ENCODE measurements around the gene PCBP3. TPM values are rescaled to one million over a fixed set of nuclear protein-coding genes. Genes with fewer than 3 reads are reported as not detected.

PCBP3 gene
- total RNA-seq, 4 donors from 2014 or later, result 0.99 to 7.0 (median 2.5) TPM; not detected in 1

DNA sequence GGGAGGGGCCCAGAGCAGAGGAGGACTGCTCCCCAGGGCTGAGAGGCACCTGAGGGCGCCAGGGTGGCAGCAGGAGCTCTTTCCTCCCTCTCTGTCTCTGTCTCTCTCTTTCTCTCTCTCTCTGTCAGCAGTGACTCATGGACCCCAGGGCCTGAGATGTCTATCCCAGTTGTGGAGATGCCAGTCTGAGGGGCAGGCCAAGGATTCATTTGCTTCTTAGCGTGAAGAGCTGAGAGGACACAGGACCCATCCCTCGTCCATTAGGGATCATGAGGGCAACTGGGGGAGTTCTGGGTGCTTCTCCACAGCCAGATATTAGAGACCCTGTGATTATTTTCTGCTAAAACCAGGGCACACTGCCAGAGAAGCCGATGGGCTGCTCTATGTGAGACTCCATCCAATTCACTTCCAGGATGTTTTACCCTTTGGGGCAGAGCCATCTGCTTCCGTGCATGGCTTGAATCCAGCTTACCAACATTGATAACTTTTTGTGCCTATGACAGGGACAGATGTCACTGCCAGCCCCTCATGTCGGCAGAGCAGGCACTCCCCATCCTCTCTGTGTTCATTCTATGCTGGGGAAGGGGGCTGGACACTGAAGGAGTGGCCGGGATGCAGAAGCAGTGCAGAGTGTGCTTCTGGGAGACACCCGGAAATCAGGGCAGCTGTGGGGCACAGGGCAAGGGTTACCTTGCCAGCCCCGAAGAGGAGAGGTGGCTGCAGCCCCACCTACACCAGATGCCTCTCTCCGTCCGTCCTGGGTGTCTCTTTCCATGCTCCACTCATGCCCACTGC, 4.1 kb upstream of the PCBP3 start:
- TF ChIP-seq POLR2A (IDR thresholded peaks at IDR 0.05), result no peak
- TF ChIP-seq, protein P1, sequence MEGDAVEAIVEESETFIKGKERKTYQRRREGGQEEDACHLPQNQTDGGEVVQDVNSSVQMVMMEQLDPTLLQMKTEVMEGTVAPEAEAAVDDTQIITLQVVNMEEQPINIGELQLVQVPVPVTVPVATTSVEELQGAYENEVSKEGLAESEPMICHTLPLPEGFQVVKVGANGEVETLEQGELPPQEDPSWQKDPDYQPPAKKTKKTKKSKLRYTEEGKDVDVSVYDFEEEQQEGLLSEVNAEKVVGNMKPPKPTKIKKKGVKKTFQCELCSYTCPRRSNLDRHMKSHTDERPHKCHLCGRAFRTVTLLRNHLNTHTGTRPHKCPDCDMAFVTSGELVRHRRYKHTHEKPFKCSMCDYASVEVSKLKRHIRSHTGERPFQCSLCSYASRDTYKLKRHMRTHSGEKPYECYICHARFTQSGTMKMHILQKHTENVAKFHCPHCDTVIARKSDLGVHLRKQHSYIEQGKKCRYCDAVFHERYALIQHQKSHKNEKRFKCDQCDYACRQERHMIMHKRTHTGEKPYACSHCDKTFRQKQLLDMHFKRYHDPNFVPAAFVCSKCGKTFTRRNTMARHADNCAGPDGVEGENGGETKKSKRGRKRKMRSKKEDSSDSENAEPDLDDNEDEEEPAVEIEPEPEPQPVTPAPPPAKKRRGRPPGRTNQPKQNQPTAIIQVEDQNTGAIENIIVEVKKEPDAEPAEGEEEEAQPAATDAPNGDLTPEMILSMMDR (IDR thresholded peaks at IDR 0.05), result no peak
- intact Hi-C loops (cut with DNase I; ENCODE audit: low total_unique reads), result no loop called here
- no peak for DNase-seq (ENCODE audit: low spot score in 2 of 2)
- no peak overlapping the region for H3K4me3 ChIP-seq (ENCODE audit: low read depth, poor library complexity, severe bottlenecking)
- 45 to 48% methylated on average over 11 of the region's 11 CpGs for WGBS, 2 donors

DNA sequence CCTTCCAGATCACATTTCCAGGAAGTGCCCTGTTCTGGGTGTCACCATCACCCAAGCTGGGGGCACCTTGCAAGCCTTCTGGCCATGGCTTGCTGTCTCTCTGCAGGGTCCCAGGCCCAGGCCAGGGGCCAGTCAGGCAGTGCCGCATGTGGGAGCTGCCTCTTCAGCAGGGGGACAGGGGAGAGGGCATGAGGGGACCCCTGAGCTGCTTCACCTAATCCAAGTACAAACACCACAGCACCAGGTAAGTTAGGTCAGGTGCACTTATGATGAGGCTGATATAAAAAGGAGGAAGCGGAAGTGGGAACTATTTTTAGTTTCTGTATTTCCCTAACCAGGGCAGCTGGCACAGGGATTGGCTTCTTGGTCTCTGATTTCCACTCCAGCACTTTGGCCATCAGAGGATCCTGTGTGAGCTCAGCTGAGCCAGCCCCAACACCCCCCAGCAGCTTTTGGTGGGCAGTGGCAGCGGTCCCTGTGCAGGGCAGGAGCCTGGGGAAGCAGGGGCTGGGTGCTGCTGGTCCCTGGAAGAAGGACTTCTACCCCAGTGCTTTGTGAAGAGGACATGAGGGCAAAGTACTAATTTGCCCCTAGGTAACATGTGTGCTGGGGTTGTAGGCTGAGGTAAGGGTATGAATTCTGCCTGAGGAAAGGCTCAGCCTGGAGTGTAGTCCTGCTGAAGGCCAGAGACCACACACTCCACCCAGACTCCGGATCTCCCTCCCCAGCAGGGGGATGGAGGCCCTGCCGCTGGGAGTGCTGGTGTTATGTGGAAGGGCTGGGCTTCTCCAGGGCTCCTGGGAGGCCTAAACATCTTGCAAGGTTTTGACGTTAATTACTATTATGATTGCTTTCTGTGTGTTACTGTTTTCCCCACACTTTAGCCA, 3.3 kb upstream of the PCBP3 start:
- no peak for DNase-seq (ENCODE audit: low spot score in 2 of 2)
- intact Hi-C loops (cut with DNase I; ENCODE audit: low total_unique reads), result no loop called here
- no peak overlapping the region for H3K4me3 ChIP-seq (ENCODE audit: low read depth, poor library complexity, severe bottlenecking)
- 59 to 61% methylated on average over 6 of the region's 6 CpGs for WGBS, 2 donors
- no peak for TF ChIP-seq POLR2A (IDR thresholded peaks at IDR 0.05)
- TF ChIP-seq, protein P1 (IDR thresholded peaks at IDR 0.05), result no peak

DNA sequence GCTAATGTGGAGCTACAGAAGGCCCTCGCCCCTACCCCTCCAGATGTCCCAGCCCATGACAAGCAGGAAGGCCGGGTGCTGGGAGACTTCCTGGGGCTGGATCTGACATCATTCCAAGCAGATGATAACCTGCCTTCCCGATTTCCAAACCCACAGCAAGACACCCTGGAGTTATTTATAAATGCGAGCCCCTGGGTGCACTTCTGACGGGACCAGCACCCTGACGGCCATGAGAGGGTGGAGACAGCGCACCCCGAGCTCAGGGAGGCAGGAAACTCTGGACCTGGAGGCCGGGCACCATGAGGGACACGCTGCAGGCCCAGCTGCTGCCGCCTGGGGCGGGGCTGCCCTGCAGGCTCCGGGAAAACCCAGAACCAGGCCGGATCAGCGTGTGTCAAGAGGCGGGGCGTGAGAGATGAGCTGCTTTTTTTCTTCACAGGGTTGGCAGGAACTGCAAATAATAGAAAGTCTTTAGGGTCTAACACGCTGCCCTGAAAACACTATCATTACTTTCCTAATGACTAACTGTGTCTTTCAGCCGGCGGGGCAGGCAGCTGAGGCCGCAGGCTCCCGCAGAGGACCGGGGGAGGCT, 2.5 kb upstream of the PCBP3 start:
- no peak overlapping the region for H3K4me3 ChIP-seq (ENCODE audit: low read depth, poor library complexity, severe bottlenecking)
- intact Hi-C loops (cut with DNase I; ENCODE audit: low total_unique reads), result no loop called here
- WGBS, 2 donors, result 33 to 40% methylated on average over 19 to 23 of the region's 23 CpGs
- DNase-seq (ENCODE audit: low spot score in 2 of 2), result no peak
- TF ChIP-seq, protein P1 (IDR thresholded peaks at IDR 0.05), result no peak
- TF ChIP-seq POLR2A (IDR thresholded peaks at IDR 0.05), result no peak

DNA sequence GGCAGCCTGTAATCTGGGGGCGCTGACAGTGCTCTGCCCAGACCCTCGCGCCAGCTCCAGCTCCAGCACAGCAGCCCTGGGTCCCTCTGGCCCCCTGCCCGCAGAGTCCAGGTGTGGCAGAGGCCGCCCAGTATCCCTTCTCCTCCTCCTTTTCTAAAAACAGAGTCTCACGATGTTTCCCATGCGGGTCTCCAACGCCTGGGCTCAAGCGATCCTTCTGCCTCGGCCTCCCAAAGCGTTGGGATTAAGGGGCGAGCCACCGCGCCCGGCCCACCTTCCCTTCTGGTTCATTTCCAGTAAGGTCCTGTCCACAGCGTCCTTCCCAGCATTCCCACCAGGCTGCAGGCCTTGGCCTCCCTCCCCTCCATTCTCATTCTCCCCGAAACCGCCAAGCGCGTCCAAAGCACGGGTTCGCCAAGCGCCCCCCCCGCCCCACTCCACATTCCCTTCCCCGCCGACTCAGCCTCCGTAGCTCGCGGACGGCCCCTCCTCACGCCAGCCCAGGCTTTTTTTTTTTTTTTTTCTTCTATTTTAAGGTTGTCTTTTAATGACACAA, 2.0 kb upstream of the PCBP3 start:
- no peak overlapping the region for H3K4me3 ChIP-seq (ENCODE audit: low read depth, poor library complexity, severe bottlenecking)
- no peak for DNase-seq (ENCODE audit: low spot score in 2 of 2)
- intact Hi-C loops (cut with DNase I; ENCODE audit: low total_unique reads), result no loop called here
- 63 to 73% methylated on average over 31 of the region's 31 CpGs for WGBS, 2 donors
- TF ChIP-seq, protein P1 (IDR thresholded peaks at IDR 0.05), result no peak
- no peak for TF ChIP-seq POLR2A (IDR thresholded peaks at IDR 0.05)

DNA sequence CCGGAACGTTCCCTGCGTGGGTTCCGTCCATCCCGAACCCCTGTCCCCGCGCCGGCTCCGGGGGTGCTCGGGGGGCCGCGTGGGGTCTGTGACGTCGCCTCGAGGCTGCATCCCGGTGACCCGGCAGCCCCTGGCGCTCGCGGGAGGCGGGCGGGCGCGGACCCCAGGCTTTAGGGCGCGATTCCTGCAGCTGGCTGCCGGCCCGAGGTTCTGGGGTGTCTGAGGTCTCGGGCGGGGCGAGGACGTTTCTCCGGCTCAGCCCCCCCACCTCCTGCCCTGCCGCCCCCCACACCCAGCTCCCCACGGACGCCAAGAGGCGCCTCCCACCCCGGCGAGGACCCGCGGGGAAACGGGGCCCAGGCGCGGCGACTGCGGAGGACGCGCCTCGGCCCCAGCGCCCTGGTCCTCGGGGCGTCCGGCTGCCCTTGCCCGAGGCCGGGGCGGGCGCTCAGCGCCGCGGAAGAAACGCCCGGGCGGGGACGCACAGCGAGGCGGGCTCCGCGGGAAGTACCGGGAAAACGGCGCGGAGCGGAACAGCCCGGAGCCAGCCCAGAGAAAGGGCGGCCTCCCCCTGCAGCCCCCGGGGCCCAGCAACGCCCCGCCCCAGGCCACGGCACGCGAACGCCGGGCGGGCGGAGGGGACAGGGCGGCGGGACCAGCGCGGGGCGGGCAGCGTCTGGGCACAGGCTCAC, 1.3 kb upstream of the PCBP3 start:
- H3K4me3 ChIP-seq (ENCODE audit: low read depth, poor library complexity, severe bottlenecking), result no peak overlapping the region
- TF ChIP-seq, protein P1 (IDR thresholded peaks at IDR 0.05), result no peak
- no peak for TF ChIP-seq POLR2A (IDR thresholded peaks at IDR 0.05)
- intact Hi-C loops (cut with DNase I; ENCODE audit: low total_unique reads), result no loop called here
- WGBS, 2 donors, result 13 to 32% methylated on average over 23 to 57 of the region's 91 CpGs
- no peak for DNase-seq (ENCODE audit: low spot score in 2 of 2)

Measured in lower leg skin (tissue), 4 donors.